GM12874 (cell line): ENCODE data around the gene PHGDH.

Source experiments
- CTCF ChIP-seq: IDR thresholded peaks from 2 replicates; pipeline ENCODE4 v1.5.1; 2011; ENCODE audit warnings: low read depth, mild to moderate bottlenecking, control low read depth, low read length, moderate library complexity; ENCODE audit not compliant: insufficient read depth

The PHGDH gene

GRCh38 chr1:119725626-119726025 lies 13.9 kb downstream of the PHGDH start:
- no peak for TF ChIP-seq CTCF

- TF ChIP-seq CTCF, result no peak
Observed at GRCh38 chr1:119727991-119728390, 16.3 kb downstream of the PHGDH start.

- TF ChIP-seq CTCF, result no peak
Observed at GRCh38 chr1:119729044-119729443, 17.3 kb downstream of the PHGDH start.

- no peak for TF ChIP-seq CTCF
Observed at GRCh38 chr1:119731060-119731459, 19.3 kb downstream of the PHGDH start.

- TF ChIP-seq CTCF, result no peak
Observed at GRCh38 chr1:119731741-119732430, 20.2 kb downstream of the PHGDH start.

GRCh38 chr1:119732465-119733168 lies 20.9 kb downstream of the PHGDH start:
- no peak for TF ChIP-seq CTCF

GRCh38 chr1:119733754-119734153 lies 22.0 kb downstream of the PHGDH start:
- no peak for TF ChIP-seq CTCF
